ENCODE results near the gene PHOSPHO1.

DNA sequence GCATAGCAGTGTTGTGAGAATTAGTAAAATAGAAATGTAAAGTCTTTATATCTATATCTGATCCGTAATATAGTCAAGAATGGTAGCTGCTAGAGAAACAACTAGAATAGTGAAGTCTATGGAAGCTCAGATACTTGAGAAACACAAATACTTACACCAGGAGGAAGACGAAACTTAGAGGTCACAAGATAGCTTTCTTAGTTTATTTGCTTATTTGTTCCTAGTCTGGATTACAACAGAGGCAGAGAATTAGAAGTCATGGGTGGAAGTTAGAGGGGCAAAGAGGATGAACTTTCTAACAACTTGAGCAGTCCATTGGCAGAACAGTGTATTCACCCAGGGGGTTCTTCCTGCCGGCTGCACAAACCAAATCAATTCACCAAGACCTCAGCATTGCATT is 34.1 kb downstream of the PHOSPHO1 start:
- TF ChIP-seq, protein P1, sequence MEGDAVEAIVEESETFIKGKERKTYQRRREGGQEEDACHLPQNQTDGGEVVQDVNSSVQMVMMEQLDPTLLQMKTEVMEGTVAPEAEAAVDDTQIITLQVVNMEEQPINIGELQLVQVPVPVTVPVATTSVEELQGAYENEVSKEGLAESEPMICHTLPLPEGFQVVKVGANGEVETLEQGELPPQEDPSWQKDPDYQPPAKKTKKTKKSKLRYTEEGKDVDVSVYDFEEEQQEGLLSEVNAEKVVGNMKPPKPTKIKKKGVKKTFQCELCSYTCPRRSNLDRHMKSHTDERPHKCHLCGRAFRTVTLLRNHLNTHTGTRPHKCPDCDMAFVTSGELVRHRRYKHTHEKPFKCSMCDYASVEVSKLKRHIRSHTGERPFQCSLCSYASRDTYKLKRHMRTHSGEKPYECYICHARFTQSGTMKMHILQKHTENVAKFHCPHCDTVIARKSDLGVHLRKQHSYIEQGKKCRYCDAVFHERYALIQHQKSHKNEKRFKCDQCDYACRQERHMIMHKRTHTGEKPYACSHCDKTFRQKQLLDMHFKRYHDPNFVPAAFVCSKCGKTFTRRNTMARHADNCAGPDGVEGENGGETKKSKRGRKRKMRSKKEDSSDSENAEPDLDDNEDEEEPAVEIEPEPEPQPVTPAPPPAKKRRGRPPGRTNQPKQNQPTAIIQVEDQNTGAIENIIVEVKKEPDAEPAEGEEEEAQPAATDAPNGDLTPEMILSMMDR (IDR thresholded peaks at IDR 0.05; ENCODE audit: low read length), result no peak
- TF ChIP-seq EZH2phosphoT487 (IDR thresholded peaks at IDR 0.05; ENCODE audit: low read length) (no peak), EZH2 (optimal IDR thresholded peaks at IDR 0.05; ENCODE audit: low read depth, low read length) (no peak)
